ENCODE measurements around the gene ESYT2.

Gene ESYT2

DNA sequence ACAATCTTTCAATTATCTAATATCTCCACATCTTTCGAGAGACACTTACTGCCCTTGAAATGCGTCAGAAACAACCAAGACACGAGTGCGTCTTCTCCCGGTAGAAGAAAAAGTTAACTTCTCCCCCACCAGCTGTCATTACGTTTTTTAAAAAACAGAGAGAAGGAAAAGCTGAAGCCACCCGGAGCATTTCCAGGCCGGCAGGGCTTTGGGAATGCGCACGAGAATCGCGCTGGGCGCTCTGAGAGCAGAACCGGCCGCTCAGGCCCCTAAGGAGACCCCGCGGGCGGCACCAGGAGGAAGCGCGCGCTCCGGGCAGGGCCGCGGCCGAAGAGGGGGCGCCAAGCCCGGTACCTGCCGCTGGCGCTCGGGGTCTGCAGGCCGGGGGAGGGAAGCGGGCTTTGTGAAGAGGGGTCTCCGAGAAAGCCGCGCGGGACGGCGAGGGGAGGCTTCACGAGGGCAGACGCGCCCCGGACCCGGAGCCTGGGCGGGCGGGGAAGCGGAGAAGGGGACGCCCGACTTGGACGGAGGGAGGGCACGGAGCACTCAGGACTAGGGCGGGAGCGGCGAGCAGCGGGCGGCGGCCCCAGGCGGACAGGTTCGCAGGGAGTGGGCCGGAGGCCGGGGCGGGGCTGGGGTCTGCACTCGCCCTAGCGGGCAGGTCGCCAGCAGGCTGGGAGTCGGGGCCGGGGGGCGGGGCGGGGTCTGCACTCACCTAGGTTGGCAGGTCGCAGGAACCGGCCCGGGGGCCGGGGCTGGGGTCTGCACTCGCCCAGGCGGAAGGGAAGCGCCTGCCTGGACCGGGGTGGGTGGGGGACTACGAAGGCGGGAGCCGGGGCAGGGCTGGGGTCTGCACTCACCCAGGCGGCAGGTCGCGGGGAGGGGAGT lies 932 bp downstream of the ESYT2 start:
- DNase-seq (ENCODE audit: low spot score), result no peak

DNA sequence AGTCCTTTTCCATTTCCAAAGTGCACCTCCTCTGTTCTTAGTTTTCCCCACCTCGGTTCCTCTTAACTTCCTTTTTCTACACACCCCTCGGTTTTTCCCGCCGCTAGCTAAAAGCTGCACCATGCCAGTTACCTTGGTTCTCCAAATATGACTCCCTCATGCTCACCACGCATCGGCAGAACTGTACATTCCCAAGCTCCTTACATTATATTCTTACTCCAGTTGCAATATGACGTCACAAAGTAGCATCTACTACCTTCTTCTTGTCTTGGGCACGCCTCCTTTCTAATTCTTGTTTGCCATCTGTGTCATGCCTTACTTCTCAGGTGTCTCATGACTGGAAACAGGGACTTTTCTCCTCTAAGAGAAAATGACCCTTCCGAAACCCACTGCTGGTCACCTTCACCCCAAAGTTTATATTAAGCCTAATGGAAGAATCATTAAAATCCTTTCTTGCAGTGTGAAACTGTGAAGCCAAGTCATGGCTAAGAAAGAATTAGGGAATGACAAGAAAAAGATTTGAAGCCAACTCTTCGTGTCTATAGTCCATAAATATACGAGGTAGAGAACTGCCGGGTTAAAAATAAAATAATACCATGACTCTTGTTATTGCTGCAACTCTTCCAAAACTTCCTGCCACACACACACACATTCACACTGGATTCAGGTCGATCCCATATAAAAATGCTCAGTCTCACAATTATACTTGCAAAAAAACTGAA lies 1.7 kb downstream of the ESYT2 start:
- no peak for DNase-seq (ENCODE audit: low spot score)
- FAIRE-seq, result no peak

More for the DNA sequence above, 932 bp downstream of the ESYT2 start:
- no peak for FAIRE-seq

DNA sequence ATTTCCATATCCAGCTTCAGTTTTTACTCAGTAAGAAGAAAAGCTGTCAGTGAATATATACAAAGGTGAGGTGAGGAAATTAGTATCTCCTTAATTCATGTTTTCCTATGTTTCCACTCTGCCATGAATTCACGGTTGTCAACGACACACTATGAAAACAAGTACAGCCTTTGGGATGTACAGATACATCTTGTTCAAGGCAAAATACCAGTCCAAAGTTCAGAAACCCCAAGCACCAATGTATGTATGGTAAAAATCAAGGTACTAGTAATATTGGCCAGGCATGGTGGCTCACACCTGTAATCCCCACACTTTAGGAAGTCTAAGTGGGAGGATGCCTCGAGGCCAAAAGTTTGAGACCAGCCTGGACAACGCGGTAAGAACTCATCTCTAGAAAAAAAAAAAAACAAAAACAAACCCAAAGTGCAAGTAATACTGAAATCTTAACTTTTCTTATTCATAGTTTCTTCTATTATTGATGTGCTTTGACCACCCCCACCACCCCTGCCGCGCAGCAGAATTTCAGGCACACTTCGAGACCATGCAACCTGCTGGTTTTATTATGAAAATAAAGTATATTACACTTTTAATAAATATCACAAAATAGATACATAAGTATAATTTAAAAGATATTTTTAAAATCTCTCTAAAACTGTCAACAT lies 3.5 kb downstream of the ESYT2 start:
- DNase-seq (ENCODE audit: low spot score) (no peak), FAIRE-seq (no peak)

DNA sequence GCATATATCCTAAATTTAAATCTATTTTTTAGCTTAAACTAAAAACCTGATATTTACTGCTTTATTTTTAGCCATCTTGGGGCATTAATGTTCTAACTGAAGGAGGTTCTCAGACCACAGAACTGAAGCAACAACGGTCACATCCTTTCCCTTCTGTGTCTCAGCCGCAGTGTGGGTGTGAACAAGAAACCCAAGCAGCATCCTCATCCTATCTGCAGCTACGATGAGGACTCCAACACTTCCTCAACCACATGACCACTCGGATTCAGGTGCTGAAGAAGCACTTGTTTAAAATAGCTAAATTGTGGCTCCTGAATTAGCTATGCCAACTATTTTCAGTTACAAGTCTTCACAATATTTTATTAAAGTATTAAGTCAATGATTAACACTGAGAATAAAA lies 5.3 kb downstream of the ESYT2 start:
- no peak for DNase-seq (ENCODE audit: low spot score)
- peak; percentile 2 for FAIRE-seq

DNA sequence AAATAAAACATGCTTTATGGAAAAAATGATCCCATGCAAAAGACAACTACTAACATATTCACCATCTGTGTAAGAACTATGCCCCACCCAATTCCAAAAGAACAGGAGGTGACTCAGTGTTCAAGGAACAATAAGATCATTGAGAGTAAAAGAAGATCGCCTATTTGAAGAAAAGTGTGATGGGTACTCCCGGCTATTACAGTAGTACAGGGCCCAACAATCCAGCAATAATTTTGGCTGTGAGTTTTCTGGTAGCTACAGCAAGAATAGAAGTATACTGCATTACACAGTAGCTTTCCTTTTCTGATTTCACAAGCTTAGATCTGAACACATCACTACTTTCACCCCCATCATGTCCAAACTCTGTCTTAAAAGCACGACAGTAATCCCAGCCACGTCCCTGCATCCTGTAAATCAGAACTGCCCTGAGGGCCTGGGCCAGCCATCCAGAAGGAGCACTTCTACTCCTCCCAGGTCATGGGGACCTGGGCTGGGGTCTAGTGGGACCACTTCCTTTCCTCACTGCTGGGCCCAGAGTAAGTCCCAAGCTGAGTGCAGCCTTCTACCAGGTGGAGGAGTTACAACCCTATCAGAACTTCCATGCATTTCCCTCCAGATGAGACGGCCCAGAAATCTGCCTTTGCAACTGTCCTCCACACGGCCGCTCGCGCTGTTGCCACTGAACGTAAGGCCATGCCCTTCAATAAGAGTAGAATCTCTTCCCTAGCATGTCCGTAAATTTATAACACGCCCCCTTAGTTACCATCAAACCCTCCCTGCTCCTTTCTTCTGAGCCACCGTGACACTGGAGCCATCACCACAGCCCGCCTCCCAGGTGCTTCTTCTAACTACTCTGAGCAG lies 7.9 kb downstream of the ESYT2 start:
- FAIRE-seq, result peak; percentile 71
- peak; percentile 67 for DNase-seq (ENCODE audit: low spot score)

DNA sequence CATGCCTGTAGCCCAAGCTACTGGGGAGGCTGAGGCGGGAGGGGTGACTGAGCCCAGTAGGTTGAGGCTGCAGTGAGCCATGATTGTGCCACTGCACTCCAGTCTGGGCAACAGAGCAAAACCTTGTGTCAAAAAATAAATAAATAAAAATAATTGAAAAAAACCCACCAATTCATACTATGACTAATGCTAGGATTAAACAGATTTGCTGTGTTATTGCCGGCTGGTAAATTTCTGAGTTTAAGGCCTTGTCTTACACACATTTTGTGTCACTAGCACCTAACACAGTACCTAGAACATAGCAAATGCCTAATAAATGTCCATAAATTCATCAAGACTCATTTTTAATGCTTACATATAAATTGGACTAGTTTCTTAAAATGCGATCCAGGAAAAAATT lies 8.7 kb downstream of the ESYT2 start:
- FAIRE-seq (no peak), DNase-seq (ENCODE audit: low spot score) (no peak)

DNA sequence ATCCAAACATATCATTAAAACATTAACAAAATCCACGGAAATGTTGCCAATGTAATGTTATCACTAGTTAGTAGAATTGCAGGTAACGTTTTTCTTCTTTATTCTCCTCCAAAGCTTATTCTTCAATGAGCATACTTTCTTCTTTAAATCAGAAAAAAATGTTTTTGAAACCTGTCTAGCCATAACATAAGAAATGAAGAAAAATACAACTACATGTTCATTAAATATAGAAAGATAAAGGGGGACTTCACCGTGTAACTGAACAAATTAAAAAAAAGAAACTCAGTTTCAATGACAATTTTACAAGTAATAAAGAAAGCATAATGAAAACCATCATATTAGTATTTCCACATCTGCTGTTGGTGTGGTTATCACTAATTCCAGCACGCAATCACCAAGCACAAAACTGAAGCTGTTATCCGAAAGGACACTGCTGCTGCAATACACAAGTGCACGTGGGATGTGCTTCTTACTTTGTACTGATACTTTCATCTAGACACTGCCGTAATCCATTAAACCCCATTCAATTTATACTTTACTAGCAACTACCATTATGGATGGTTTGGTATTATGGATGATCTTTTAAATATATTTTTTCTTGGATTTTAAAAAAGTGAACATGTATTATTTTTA lies 9.6 kb downstream of the ESYT2 start:
- FAIRE-seq (peak; percentile 14), DNase-seq (ENCODE audit: low spot score) (no peak)

DNA sequence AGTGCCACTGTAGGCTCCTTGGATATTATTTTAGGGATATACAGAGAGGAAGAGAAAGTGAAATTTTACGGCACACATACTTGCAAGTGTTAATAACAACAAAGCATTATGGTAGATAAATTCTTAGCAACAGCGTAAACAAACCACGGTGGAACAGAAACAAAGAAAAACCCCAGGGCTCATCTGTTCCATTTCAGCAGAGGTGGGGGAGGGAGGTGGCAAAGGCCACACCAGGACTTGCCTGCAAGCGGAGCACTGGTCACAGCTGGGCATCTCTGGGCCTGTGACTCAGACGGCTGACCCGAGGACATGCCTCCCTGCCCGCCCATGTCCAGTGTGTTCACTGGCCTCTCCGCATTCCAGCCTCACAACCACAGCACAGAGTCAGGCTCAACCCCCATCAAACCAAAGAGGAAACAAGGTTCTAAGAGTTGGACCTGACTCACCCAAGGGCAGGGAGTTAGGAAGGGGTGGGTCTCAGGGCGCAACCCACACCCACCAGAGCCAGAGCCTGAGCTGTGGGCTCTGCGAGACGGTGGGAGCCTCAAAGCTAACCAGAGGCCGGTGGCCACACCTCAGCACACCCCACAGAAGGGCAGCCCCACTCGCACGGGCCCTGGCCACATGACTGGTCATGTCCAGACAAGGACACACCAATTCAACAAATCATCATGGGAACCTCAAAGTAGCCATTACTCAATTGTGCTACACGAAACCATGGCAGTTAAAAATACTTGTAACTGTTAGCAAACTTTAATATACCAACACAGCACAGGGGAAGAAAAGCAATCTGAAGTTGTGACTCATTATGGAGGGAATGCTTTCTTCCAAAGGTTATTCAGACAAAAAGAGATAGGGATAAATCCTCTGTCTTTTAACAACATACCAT lies 10.7 kb downstream of the ESYT2 start:
- peak; percentile 96 for FAIRE-seq
- peak; percentile 100 for DNase-seq (ENCODE audit: low spot score)

DNA sequence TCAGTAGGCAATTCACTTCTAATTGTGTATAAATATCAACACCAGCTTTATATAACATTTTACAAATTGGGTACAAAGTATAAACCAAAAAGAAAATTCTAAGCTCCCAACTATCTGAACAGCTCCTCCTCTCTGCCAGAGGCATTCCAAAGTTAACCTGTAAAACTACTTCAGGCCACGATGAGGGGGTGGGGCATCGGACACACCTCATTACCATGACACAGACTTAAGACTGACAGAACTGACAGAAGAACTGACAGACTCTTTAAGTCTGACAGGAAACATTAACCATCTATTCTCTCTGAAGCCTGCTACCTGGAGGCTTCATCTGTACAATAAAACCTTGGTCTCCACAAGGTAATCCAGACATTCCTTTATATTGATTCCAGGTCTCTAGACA lies 12.3 kb downstream of the ESYT2 start:
- FAIRE-seq (peak; percentile 50), DNase-seq (ENCODE audit: low spot score) (peak; percentile 37)

DNA sequence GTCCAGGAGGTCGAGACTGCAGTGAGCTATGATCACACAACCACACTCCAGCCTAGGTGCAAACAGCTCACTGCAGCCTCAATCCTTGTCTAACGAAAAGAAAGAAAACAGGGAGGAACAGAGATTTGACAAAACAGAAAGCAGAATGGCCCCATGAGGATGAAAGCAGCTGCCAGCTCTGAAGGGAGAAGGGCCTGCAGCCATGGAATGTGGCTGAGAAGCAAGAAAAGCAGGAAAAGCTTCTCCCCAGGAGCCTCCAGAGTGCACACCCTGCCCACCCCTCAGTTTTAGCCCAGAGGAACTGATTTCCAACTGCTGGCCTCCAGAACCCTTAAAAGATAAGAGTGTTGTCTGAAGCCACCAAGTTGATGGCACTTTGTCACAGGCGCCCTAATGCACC lies 13.0 kb downstream of the ESYT2 start:
- FAIRE-seq (no peak), DNase-seq (ENCODE audit: low spot score) (no peak)

DNA sequence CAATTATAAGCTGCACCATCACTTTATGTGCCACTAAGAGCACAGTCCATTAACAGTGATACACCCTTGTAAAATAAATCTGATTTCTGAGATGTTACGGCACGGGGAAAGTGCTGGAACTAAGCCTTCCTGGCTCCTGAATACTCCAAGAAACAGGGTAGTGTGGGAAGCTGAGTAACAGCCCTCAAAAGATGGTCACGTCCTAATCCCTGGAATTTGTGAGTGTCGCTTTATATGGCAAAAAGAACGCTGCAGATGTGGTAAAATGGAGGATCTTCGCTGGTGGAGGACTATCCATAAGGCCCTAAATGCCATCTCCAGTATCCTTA lies 13.5 kb downstream of the ESYT2 start:
- FAIRE-seq, result no peak
- no peak for DNase-seq (ENCODE audit: low spot score)

DNA sequence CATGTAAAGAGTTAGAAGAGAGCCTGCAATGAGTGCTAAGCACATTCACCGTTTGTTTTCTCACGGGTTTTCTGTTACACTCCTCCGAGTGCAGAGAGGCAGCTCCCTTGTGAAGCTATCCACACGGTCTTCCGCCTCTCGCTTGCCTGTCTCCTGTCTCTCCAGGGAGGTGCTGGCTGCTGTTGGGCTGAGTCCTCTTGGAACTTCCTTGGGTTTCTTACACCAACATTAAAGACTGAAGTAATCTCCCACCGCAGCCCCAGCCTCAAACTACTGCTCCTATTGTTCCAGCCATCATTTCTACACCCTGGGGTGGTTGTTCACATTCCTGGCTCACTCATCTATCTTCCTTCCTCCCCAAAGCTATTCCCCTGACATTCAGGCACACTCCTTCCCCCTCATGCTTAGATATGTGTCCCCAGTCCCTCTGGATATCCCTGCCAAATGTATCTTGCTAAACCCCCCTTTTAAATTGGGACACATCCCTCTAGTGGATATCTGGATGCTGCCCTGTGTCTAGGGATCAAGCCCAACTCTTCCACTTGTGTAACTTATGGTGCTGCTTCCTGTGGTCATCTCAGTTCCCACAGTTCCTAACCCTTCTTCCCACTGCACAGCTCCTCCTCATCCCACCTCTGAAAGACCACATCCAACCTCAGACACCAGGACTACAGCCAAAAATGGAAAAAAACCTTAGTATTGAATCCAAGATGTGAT lies 14.1 kb downstream of the ESYT2 start:
- FAIRE-seq (no peak), DNase-seq (ENCODE audit: low spot score) (no peak)

DNA sequence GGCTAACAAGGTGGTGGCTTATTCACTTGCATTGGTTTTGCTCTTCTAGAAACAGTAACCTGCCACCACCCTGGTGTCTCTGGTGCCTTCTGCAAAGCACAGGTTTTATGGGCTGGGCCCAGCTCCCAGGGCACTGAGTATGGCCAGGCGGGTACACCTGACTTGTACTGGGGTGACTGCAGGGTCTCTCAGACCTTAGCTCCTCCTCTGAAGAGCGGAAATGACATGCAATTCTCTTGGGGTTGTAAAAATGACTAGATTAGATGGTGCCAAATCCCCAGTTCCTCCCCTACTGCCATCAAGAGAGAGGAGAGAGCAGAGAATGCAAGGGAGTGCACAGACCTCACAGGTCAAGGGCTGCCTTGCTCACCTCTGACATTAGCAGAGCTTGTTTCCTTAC lies 14.7 kb downstream of the ESYT2 start:
- FAIRE-seq (no peak), DNase-seq (ENCODE audit: low spot score) (no peak)

DNA sequence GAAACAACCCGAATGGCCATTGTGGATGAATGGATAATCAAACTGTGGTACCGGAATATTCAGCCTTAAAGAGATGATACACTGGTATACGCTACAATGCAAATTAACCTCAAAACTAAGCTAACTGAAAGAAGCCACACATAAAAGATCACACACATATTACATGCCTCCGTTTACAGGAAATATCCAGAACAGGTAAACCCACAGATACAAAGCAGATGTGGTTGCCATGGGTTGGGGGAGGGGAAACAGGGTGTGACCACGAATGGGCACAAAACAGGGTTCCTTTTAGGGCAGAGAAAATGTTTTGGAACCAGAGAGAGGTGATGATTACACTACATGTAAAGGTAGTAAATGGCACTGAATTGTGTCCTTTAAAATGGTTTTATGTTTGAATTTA lies 16.6 kb downstream of the ESYT2 start:
- DNase-seq (ENCODE audit: low spot score) (no peak), FAIRE-seq (no peak)

DNA sequence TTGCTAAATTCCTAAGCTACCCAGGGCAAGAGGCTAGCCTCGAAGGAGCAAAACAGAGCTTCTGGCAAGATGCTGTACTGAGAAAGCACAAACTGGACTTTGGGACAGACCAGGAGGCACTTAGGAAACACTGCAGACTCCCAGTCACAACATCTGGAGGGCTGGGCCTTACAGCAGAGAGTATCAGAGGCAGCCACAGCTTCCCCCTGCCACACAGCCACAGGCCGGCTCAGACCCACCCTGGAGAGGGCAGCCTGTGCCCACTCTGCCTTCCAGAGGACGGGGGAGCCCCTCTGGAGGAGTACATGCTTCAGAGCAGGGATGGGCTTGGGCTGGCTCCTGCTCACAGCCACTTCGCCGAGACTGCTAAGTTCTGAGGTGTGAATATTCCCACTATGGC lies 17.4 kb downstream of the ESYT2 start:
- FAIRE-seq (no peak), DNase-seq (ENCODE audit: low spot score) (no peak)

DNA sequence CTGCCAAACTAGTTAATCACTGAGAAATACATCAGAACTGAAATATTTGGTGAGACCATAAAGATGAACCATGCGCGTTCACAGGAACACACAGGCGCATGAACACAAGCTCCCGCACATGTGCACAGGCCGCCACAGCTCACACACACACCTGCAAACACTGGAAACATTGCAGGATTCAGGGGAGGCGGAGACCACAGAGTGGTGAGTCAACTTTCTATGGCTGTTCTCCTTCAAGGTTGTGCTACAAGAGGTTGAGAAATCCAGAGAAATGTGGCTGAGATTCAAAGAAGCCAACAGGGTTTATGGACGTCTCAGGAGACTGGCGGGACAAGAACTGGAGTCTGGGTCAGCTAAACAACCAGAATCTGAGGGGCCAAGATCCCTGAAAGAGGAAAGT lies 17.8 kb downstream of the ESYT2 start:
- DNase-seq (ENCODE audit: low spot score), result peak; percentile 55
- peak; percentile 55 for FAIRE-seq

DNA sequence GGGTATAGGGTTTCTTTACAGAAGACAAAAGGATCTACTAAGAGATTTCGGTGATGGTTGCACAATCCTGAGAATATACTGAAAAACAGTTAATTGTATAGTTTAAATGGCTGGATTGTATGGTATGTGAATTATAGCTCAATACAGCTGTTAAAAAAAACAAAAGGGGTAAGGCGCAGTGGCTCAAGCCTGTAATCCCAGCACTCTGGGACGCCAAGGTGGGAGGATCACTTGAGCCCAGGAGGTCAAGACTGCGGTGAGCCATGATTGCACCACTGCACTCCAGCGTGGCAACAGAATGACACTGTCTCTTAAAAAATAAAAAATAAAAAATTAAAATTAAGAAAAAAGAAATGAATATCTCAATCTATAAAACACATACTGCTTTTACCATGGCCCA lies 18.5 kb downstream of the ESYT2 start:
- DNase-seq (ENCODE audit: low spot score) (no peak), FAIRE-seq (no peak)

DNA sequence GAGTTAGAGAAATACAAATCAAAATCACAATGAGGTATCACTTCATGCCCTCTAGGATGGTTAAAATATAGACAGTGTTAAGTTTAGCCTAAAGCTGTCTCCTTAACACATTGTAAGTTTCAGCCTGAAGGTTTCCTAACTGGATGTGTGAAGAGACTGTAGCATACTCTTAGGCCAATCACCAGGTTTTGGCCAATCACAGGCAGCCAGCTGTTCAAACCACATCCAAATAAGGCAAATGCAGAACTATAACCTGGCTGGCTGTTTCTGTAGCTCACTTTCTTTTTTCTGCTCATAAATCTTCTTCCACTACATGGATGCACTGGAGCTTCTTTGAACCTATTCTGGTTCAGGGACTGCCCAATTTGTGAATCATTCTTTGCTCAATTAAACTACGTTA lies 19.7 kb downstream of the ESYT2 start:
- no peak for FAIRE-seq
- no peak for DNase-seq (ENCODE audit: low spot score)

DNA sequence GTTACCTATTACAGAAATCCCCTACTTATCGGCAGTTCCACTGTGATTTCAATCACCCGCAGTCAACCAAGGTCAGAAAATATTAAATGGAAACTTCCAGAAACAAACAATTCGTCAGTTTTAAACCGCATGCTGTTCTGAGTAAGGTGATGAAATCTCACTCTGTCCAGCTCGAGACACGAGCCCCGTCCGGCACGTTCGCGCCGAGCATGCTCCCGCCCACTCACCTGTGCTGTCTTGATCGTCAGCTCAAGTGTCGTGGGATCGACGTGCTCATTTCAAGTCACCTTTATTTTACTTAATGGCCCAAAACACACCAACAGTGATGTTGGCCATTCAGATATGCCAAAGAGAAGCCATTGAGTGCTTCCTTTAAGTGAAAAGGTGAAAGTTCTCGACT lies 21.2 kb downstream of the ESYT2 start:
- DNase-seq (ENCODE audit: low spot score), result no peak
- no peak for FAIRE-seq

All from RCC 7860 (cell line).